Skin epidermis (tissue), 12 donors: ENCODE data around the gene C1QL4.
"Not testable (repeated sequence)": the region's sequence is repeated elsewhere in the genome, so short reads cannot be mapped to it uniquely, and the experiment has no call there.

Experiments
- H3K27ac ChIP-seq, 21 experiments: fragments of 200-600 bp; sonication (generic) in 11 of 21; one replicate each; pipeline ENCODE4 v1.5.0; 2020; ENCODE audit warnings: mild to moderate bottlenecking in 3 of 21, inconsistent platforms in 2 of 21, moderate library complexity in 2 of 21
- H3K4me3 ChIP-seq, 7 experiments: fragments of 200-600 bp; sonication (generic) in 2 of 7; one replicate each; pipeline ENCODE4 v1.5.0; 2020; ENCODE audit warnings: inconsistent platforms in 2 of 7, mild to moderate bottlenecking in 2 of 7, moderate library complexity in 1 of 7

C1QL4 gene

DNA sequence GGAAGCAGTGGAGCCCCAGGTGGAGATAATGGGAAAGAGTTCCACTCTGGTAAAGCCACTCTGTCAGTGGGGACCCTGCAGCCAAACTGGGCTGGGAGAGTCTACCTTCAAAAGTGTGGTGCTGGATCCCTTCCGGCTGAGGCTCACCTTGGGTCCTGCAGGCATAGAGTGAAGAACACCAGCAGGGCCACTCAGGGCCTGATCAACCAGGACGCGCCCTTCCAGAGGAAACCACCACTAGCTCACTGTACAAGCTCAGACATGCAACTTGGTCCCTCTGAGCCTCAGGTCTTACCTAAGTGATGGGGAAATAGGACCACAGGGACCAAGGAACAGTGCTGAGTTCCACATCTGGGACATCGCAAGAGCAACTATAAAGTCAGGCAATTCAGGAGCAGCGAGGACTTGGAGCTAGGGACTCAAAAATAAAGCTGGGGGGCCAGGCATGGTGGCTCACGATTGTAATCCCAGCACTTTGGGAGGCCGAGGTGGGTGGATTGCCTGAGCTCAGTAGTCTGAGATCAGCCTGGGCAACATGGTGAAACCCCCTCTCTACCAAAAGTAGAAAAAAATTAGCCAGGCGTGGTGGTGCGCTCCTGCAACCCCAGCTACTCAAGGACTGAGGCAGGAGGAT, 47.9 kb downstream of the C1QL4 start:
- Histone ChIP-seq H3K4me3 (no peak overlapping the region), H3K27ac (no peak overlapping the region)

DNA sequence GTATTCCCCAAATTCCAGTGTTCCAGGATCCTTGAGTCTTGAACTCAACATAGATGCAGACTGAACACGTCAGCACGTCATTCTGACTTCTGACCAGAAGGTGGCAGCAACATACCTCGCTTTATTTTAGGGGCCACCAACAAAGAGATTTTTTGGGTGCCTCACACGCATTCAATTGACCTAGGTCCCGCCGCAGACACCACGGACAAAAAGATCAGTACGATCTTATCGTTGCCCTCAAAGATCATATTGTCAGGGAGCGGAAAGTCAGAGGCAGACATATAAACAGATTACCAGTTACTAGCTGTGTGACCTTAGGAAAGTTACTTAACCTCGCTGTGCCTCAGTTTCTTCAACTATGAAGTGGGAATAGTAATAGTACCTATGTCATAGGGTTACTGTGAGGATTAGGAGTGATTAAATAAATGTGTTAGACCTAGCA, 48.6 kb downstream of the C1QL4 start:
- Histone ChIP-seq H3K4me3 (no peak overlapping the region), H3K27ac (no peak overlapping the region)

DNA sequence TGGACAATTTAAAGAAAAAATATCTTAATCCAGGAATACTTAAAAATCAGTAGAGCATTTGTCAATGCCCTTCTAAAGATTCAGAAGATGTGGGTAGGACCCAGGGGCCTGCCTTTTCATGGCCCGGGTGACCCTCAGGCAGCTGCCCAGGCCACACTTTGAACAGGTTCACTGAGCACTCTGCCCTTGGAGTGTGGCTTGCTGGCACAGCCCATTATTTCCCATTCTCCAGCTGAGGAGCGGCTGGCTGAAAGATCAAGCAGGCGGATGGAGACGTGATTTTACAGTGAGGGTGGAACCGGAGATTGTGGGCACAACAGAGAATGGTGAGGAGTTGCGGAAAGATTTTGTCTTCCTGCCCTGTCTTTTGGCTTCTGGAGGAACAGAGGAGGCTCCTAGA, 49.1 kb downstream of the C1QL4 start:
- no peak overlapping the region for H3K4me3 ChIP-seq
- no peak overlapping the region for H3K27ac ChIP-seq

DNA sequence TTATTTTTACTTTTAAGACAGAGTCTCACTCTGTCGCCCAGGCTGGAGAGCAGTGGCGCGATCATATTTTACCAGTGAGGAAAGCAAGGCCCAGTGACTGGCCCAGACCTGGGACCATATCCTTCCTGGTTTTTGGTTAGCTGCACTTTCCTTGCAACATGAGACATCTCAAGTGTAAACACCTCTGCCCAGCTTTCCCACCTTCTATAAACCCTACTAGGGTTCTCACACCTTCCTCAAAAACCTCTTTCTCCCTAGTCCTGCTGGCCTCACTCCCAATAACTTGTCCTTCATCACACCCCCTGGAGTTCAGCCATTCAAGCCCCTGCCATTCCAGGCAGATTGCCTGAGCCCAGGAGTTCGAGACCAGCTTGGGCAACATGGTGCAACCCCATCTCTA, 52.3 kb downstream of the C1QL4 start:
- H3K4me3 ChIP-seq, result no peak overlapping the region

DNA sequence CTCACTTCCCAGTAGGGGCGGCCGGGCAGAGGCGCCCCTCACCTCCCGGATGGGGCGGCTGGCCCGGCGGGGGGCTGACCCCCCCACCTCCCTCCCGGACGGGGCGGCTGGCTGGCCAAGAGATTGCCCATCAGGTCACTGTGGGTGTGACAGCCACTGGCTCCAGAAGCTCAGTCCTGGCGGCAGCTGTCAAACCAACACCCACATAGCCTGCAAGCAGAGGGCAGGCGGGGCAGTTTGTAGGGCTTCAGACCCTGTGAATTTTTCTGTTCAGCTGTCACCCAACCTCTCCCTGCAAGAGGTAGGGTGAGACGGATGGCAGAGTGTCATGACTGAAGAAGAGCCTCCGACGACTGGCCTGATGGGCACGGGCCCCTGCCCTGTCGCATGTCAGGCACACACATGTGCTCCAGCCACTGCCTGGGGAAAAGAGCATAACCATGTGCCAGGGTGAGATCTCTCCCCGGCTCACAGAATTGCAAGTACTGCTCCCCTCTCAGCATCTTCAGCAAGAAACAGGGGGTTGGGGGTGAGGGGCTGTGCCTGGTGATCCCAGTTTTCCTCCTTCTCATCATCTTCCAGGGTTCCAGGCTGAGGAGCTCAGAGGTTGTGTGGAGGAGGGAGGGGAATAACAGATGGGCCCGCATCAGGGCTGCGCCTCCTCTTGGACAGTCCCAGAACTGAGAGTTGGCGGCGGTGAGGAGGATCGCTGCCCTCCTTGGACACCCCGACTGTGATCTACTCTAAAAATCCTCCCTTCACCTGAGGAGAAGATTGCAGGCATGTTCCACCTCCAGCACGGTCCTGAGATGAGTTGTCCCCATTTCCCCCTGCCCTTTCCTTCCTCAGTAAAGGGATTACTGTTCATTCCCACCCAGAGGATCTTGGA, 53.2 kb downstream of the C1QL4 start:
- H3K27ac ChIP-seq, result no peak overlapping the region
- no peak overlapping the region for H3K4me3 ChIP-seq

More for the DNA sequence above, 52.3 kb downstream of the C1QL4 start:
- H3K27ac ChIP-seq, result no peak overlapping the region

DNA sequence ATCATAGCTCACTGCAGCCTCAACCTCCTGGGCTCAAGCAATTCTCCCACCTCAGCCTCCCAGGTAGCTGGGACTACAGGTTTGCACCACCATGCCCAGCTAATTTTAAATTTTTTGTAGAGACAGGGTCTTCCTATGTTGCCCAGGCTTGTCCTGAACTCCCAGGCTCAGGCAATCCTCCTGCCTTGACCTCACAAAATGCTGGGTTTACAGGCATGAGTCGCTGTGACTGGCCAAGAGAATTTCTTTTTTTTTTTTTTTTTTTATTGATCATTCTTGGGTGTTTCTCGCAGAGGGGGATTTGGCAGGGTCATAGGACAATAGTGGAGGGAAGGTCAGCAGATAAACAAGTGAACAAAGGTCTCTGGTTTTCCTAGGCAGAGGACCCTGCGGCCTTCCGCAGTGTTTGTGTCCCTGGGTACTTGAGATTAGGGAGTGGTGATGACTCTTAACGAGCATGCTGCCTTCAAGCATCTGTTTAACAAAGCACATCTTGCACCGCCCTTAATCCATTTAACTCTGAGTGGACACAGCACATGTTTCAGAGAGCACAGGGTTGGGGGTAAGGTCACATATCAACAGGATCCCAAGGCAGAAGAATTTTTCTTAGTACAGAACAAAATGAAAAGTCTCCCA, 54.1 kb downstream of the C1QL4 start:
- not testable (repeated sequence) for H3K4me3 ChIP-seq, H3K27ac ChIP-seq
